ENCODE data around the gene GABRB1. TPM values are rescaled to one million over a fixed set of nuclear protein-coding genes. Genes with fewer than 3 reads are reported as not detected.

The GABRB1 gene
- total and polyA plus RNA-seq, 2 experiments from 2014 or later, result 2.8 to 5.5 TPM

GRCh38 chr4:47451657-47452056 lies 420.3 kb downstream of the GABRB1 start:
- H3K9me2 ChIP-seq (replicated peaks; ENCODE audit: insufficient read depth), result no peaks in the 10 kb centered on the region
- DNase-seq (ENCODE audit: low spot score), result no peak
- H4K20me1 ChIP-seq (ENCODE audit: insufficient read depth, poor library complexity, severe bottlenecking), result no peaks in the 10 kb centered on the region
- H3K4me2 ChIP-seq, result no peak overlapping the region
- no peaks in the 10 kb centered on the region for H3K79me2 ChIP-seq
- TF ChIP-seq EZH2 (IDR thresholded peaks at IDR 0.05; ENCODE audit: borderline replicate concordance), result no peak
- TF ChIP-seq EZH2phosphoT487 (IDR thresholded peaks at IDR 0.05; ENCODE audit: low read depth, severe bottlenecking, unreplicated experiment), result no peak
- no peak for TF ChIP-seq CTCF (IDR thresholded peaks at IDR 0.05; ENCODE audit: poor library complexity)
- no peaks in the 10 kb centered on the region for H3K9me3 ChIP-seq (ENCODE audit: low read depth)
- no peak overlapping the region for H3K27ac ChIP-seq
- no peaks in the 10 kb centered on the region for H3K36me3 ChIP-seq (replicated peaks; ENCODE audit: insufficient read depth, low read depth)
- H3K27me3 ChIP-seq, result no peaks in the 10 kb centered on the region
- 75% methylated on average over 4 of the region's 4 CpGs for WGBS (ENCODE audit: low lambda C conversion rate, missing lambda C conversion rate)
- H3K4me1 ChIP-seq (ENCODE audit: insufficient read depth), result no peaks in the 10 kb centered on the region
- H2AFZ ChIP-seq, result no peak overlapping the region
- no peak overlapping the region for H3K4me3 ChIP-seq

- Histone ChIP-seq H3K9me2 (replicated peaks; ENCODE audit: insufficient read depth) (no peaks in the 10 kb centered on the region), H3K36me3 (replicated peaks; ENCODE audit: insufficient read depth, low read depth) (no peaks in the 10 kb centered on the region), H3K4me3 (peak overlapping the region; percentile 51), H3K4me1 (ENCODE audit: insufficient read depth) (no peaks in the 10 kb centered on the region), H3K27ac (peak overlapping the region; percentile 68), H2AFZ (peak overlapping the region; percentile 90), H4K20me1 (ENCODE audit: insufficient read depth, poor library complexity, severe bottlenecking) (no peaks in the 10 kb centered on the region), H3K79me2 (peaks cover 15% of the 10 kb centered on the region), H3K4me2 (peak overlapping the region; percentile 81), H3K9me3 (ENCODE audit: low read depth) (no peaks in the 10 kb centered on the region), H3K27me3 (no peaks in the 10 kb centered on the region)
- no peak for DNase-seq (ENCODE audit: low spot score)
- WGBS (ENCODE audit: low lambda C conversion rate, missing lambda C conversion rate), result 2% methylated on average over 6 of the region's 6 CpGs
- TF ChIP-seq EZH2 (IDR thresholded peaks at IDR 0.05; ENCODE audit: borderline replicate concordance) (no peak), EZH2phosphoT487 (IDR thresholded peaks at IDR 0.05; ENCODE audit: low read depth, severe bottlenecking, unreplicated experiment) (no peak), CTCF (IDR thresholded peaks at IDR 0.05; ENCODE audit: poor library complexity) (no peak)
Observed at GRCh38 chr4:47462799-47463234, 431.4 kb downstream of the GABRB1 start.

GRCh38 chr4:47463235-47463956 lies 432.0 kb downstream of the GABRB1 start, which contains the start of gene COMMD8:
Gene COMMD8 (minus strand): TSS chr4:47463702. CDS start chr4:47463651, 51 bp downstream.
- no peaks in the 10 kb centered on the region for H3K9me3 ChIP-seq (ENCODE audit: low read depth)
- DNase-seq (ENCODE audit: low spot score), result peak; percentile 100
- peak within 1 kb of the TSS; percentile 68 for H3K27ac ChIP-seq
- H3K27me3 ChIP-seq, result no peaks in the 10 kb centered on the region
- peak within 1 kb of the TSS; percentile 51 for H3K4me3 ChIP-seq
- no peaks in the 10 kb centered on the region for H3K9me2 ChIP-seq (replicated peaks; ENCODE audit: insufficient read depth)
- H3K36me3 ChIP-seq (replicated peaks; ENCODE audit: insufficient read depth, low read depth), result no peaks in the 10 kb centered on the region
- WGBS (ENCODE audit: low lambda C conversion rate, missing lambda C conversion rate), result under 1% methylated on average over 39 of the region's 51 CpGs
- H3K4me1 ChIP-seq (ENCODE audit: insufficient read depth), result no peaks in the 10 kb centered on the region
- H2AFZ ChIP-seq, result peak within 1 kb of the TSS; percentile 90
- H3K79me2 ChIP-seq, result peaks cover 15% of the 10 kb centered on the region
- H4K20me1 ChIP-seq (ENCODE audit: insufficient read depth, poor library complexity, severe bottlenecking), result no peaks in the 10 kb centered on the region
- TF ChIP-seq CTCF (IDR thresholded peaks at IDR 0.05; ENCODE audit: poor library complexity), result peak; percentile 22
- TF ChIP-seq EZH2 (IDR thresholded peaks at IDR 0.05; ENCODE audit: borderline replicate concordance), result no peak
- peak within 1 kb of the TSS; percentile 81 for H3K4me2 ChIP-seq
